Activated CD4-positive, alpha-beta memory T cell treated with anti-CD3 and anti-CD28 coated beads for 36 hours (primary cell): ENCODE results near the gene TNFRSF12A. TPM values are rescaled to one million over a fixed set of nuclear protein-coding genes. Genes with fewer than 3 reads are reported as not detected.

Experiments
- CTCF ChIA-PET: fragments of 350-600 bp; sonication (Branson Sonifier 250); formaldehyde crosslinking; loops from one replicate; lab custom pipeline; 2021; ENCODE audit warnings: antibody characterized with exemption, inconsistent platforms; lab: Charles Lee
- POLR2A ChIA-PET: fragments of 350-600 bp; sonication (Branson Sonifier 250); formaldehyde crosslinking; loops from one replicate; lab custom pipeline; 2021; ENCODE audit warnings: antibody characterized with exemption; lab: Charles Lee
- DNase-seq: peaks from one replicate; pipeline ENCODE4 v3.0.0-alpha.2; 2020
- H3K27ac Mint-ChIP-seq: one replicate; pipeline ENCODE4 v1.8.0; 2021; ENCODE audit warnings: mixed read lengths
- H3K27me3 Mint-ChIP-seq: one replicate; pipeline ENCODE4 v1.8.0; 2021; ENCODE audit warnings: mixed read lengths
- H3K36me3 Mint-ChIP-seq: one replicate; pipeline ENCODE4 v1.8.0; 2021; ENCODE audit warnings: mixed read lengths
- H3K4me1 Mint-ChIP-seq: one replicate; pipeline ENCODE4 v1.8.0; 2021; ENCODE audit warnings: low read depth, mixed read lengths
- H3K4me3 Mint-ChIP-seq: one replicate; pipeline ENCODE4 v1.8.0; 2021; ENCODE audit warnings: mild to moderate bottlenecking, mixed read lengths
- H3K9me3 Mint-ChIP-seq: one replicate; pipeline ENCODE4 v1.8.0; 2021; ENCODE audit warnings: mixed read lengths
- intact Hi-C: fragments of 100-400 bp; cut with micrococcal nuclease; formaldehyde crosslinking; loops from one replicate; pipeline ENCODE4 v1.15.1; 2023
- total RNA-seq, 2 experiments: library from RNA; stranded (reverse); gene quantifications; one replicate each; pipeline ENCODE4 v1.2.3, GENCODE V29; 2021

The TNFRSF12A gene
- total RNA-seq, 2 experiments from 2014 or later, result 6.5 to 8.6 TPM

- peaks cover 9% of the 10 kb centered on the region for H3K36me3 Mint-ChIP-seq
- H3K27me3 Mint-ChIP-seq, result peaks cover 32% of the 10 kb centered on the region
- H3K27ac Mint-ChIP-seq, result no peak overlapping the region
- peak; percentile 73 for DNase-seq
- H3K9me3 Mint-ChIP-seq, result no peaks in the 10 kb centered on the region
- ChIA-PET POLR2A (interaction anchor here (2.8 kb wide), 1 partner anchor 9 kb away, joined by 11 read pairs; the partner anchor contains the start of gene TNFRSF12A), CTCF (interaction anchor here (1.0 to 17.0 kb wide), 16 partner anchors 9 to 138 kb away, joined by 3 to 412 read pairs (median 22); partner anchors contain the start of genes BICDL2, CLDN6, CLDN9 and HCFC1R1)
- peaks cover 16% of the 10 kb centered on the region for H3K4me1 Mint-ChIP-seq
- H3K4me3 Mint-ChIP-seq, result peak overlapping the region; percentile 51
- intact Hi-C loops, result loop anchor here (2.0 kb wide), 1 partner anchor 27 kb away; no protein-coding TSS in a partner anchor
Measured at GRCh38 chr16:3029491-3030221, 9.5 kb downstream of the TNFRSF12A start.

- peaks cover 16% of the 10 kb centered on the region for H3K4me1 Mint-ChIP-seq
- intact Hi-C loops, result no loop called here
- peak overlapping the region; percentile 51 for H3K4me3 Mint-ChIP-seq
- POLR2A ChIA-PET, result interaction anchor here (1.2 to 2.8 kb wide), 3 partner anchors 8 to 104 kb away, joined by 4 to 11 read pairs (median 5); partner anchors contain the start of genes TNFRSF12A and ZNF213
- no peak for DNase-seq
- H3K27ac Mint-ChIP-seq, result no peak overlapping the region
- peaks cover 36% of the 10 kb centered on the region for H3K27me3 Mint-ChIP-seq
- H3K36me3 Mint-ChIP-seq, result peaks cover 9% of the 10 kb centered on the region
- H3K9me3 Mint-ChIP-seq, result no peaks in the 10 kb centered on the region
- CTCF ChIA-PET, result interaction anchor here (1.0 to 17.0 kb wide), 19 partner anchors 8 to 348 kb away, joined by 3 to 412 read pairs (median 15); partner anchors contain the start of genes BICDL2, CLDN6, CLDN9 and HCFC1R1
Measured at GRCh38 chr16:3030222-3031212, 10.3 kb downstream of the TNFRSF12A start.

GRCh38 chr16:3032624-3033023, 12.5 kb downstream of the TNFRSF12A start:
- Mint-ChIP-seq H3K9me3 (no peaks in the 10 kb centered on the region), H3K36me3 (no peaks in the 10 kb centered on the region), H3K4me3 (no peak overlapping the region), H3K27ac (no peak overlapping the region), H3K27me3 (peaks cover 46% of the 10 kb centered on the region), H3K4me1 (peaks cover 25% of the 10 kb centered on the region)
- POLR2A ChIA-PET, result no interaction called here
- intact Hi-C loops, result no loop called here
- CTCF ChIA-PET, result interaction anchor here (0.8 to 17.0 kb wide), 12 partner anchors 8 to 135 kb away, joined by 3 to 412 read pairs (median 8); partner anchors contain the start of genes CLDN9 and ZNF213
- no peak for DNase-seq

- ChIA-PET CTCF (interaction anchor here (0.6 to 11.0 kb wide), 7 partner anchors 10 to 250 kb away, joined by 3 to 200 read pairs (median 3); partner anchors contain the start of genes HCFC1R1, THOC6 and ZNF213), POLR2A (interaction anchor here (1.0 kb wide), 1 partner anchor 23 kb away, joined by 3 read pairs; no protein-coding TSS in a partner anchor)
- Mint-ChIP-seq H3K9me3 (no peaks in the 10 kb centered on the region), H3K27ac (no peak overlapping the region), H3K27me3 (peaks cover 55% of the 10 kb centered on the region), H3K36me3 (no peaks in the 10 kb centered on the region), H3K4me1 (peaks cover 14% of the 10 kb centered on the region), H3K4me3 (no peak overlapping the region)
- DNase-seq, result no peak
- intact Hi-C loops, result no loop called here
Measured at GRCh38 chr16:3035289-3035971, 15.3 kb downstream of the TNFRSF12A start.

- intact Hi-C loops, result no loop called here
- peaks cover 55% of the 10 kb centered on the region for H3K27me3 Mint-ChIP-seq
- H3K36me3 Mint-ChIP-seq, result no peaks in the 10 kb centered on the region
- DNase-seq, result no peak
- H3K4me1 Mint-ChIP-seq, result peaks cover 14% of the 10 kb centered on the region
- POLR2A ChIA-PET, result no interaction called here
- H3K27ac Mint-ChIP-seq, result no peak overlapping the region
- H3K4me3 Mint-ChIP-seq, result no peak overlapping the region
- CTCF ChIA-PET, result interaction anchor here (0.6 to 9.2 kb wide), 4 partner anchors 12 to 66 kb away, joined by 3 to 92 read pairs (median 4); partner anchors contain the start of genes HCFC1R1 and THOC6
- no peaks in the 10 kb centered on the region for H3K9me3 Mint-ChIP-seq
Measured at GRCh38 chr16:3035972-3036725, 16.0 kb downstream of the TNFRSF12A start.

GRCh38 chr16:3036726-3037315, 16.7 kb downstream of the TNFRSF12A start, which contains the start of gene BICDL2:
TSS of gene BICDL2 (minus strand) at chr16:3036944. CDS start at chr16:3035496, 1,448 bp downstream.
- intact Hi-C loops, result no loop called here
- no peaks in the 10 kb centered on the region for H3K36me3 Mint-ChIP-seq
- H3K9me3 Mint-ChIP-seq, result no peaks in the 10 kb centered on the region
- no peak within 1 kb of the TSS for H3K4me3 Mint-ChIP-seq
- ChIA-PET POLR2A (no interaction called here), CTCF (interaction anchor here (3.5 kb wide), 1 partner anchor 8 kb away, joined by 32 read pairs; no protein-coding TSS in a partner anchor)
- H3K4me1 Mint-ChIP-seq, result peaks cover 14% of the 10 kb centered on the region
- no peak within 1 kb of the TSS for H3K27ac Mint-ChIP-seq
- no peak for DNase-seq
- peaks cover 56% of the 10 kb centered on the region for H3K27me3 Mint-ChIP-seq

- H3K4me3 Mint-ChIP-seq, result no peak overlapping the region
- H3K27ac Mint-ChIP-seq, result no peak overlapping the region
- peaks cover 14% of the 10 kb centered on the region for H3K4me1 Mint-ChIP-seq
- POLR2A ChIA-PET, result interaction anchor here (1.7 kb wide), 1 partner anchor 27 kb away, joined by 4 read pairs; the partner anchor contains the start of gene IL32
- CTCF ChIA-PET, result interaction anchor here (0.7 to 3.5 kb wide), 2 partner anchors 9 to 93 kb away, joined by 3 to 32 read pairs; no protein-coding TSS in a partner anchor
- H3K36me3 Mint-ChIP-seq, result no peaks in the 10 kb centered on the region
- H3K9me3 Mint-ChIP-seq, result no peaks in the 10 kb centered on the region
- intact Hi-C loops, result no loop called here
- H3K27me3 Mint-ChIP-seq, result peaks cover 51% of the 10 kb centered on the region
- DNase-seq, result no peak
Measured at GRCh38 chr16:3038256-3038655, 18.1 kb downstream of the TNFRSF12A start.

- H3K4me3 Mint-ChIP-seq, result no peak overlapping the region
- H3K4me1 Mint-ChIP-seq, result peaks cover 14% of the 10 kb centered on the region
- no peaks in the 10 kb centered on the region for H3K36me3 Mint-ChIP-seq
- intact Hi-C loops, result no loop called here
- H3K9me3 Mint-ChIP-seq, result no peaks in the 10 kb centered on the region
- no peak overlapping the region for H3K27ac Mint-ChIP-seq
- peaks cover 52% of the 10 kb centered on the region for H3K27me3 Mint-ChIP-seq
- no peak for DNase-seq
- CTCF ChIA-PET, result interaction anchor here (2.8 to 3.5 kb wide), 2 partner anchors 10 to 20 kb away, joined by 16 to 32 read pairs; no protein-coding TSS in a partner anchor
- POLR2A ChIA-PET, result interaction anchor here (0.5 to 1.7 kb wide), 3 partner anchors 13 to 107 kb away, joined by 3 to 4 read pairs (median 3); partner anchors contain the start of gene IL32
Measured at GRCh38 chr16:3038896-3039295, 18.7 kb downstream of the TNFRSF12A start.

- intact Hi-C loops, result no loop called here
- H3K9me3 Mint-ChIP-seq, result no peaks in the 10 kb centered on the region
- CTCF ChIA-PET, result interaction anchor here (0.9 to 3.7 kb wide), 4 partner anchors 12 to 87 kb away, joined by 3 to 60 read pairs (median 9); no protein-coding TSS in a partner anchor
Measured at GRCh38 chr16:3042376-3042775, 22.2 kb downstream of the TNFRSF12A start.

GRCh38 chr16:3044708-3045107, 24.5 kb downstream of the TNFRSF12A start:
- ChIA-PET CTCF (interaction anchor here (2.2 kb wide), 1 partner anchor 13 kb away, joined by 16 read pairs; no protein-coding TSS in a partner anchor), POLR2A (no interaction called here)
- Mint-ChIP-seq H3K27me3 (peaks cover 33% of the 10 kb centered on the region), H3K36me3 (no peaks in the 10 kb centered on the region), H3K27ac (no peak overlapping the region), H3K9me3 (no peaks in the 10 kb centered on the region), H3K4me3 (peak overlapping the region; percentile 68), H3K4me1 (peaks cover 15% of the 10 kb centered on the region)
- DNase-seq, result no peak
- intact Hi-C loops, result no loop called here

More at GRCh38 chr16:3042376-3042775, 22.2 kb downstream of the TNFRSF12A start:
- no peaks in the 10 kb centered on the region for H3K36me3 Mint-ChIP-seq
- POLR2A ChIA-PET, result no interaction called here
- peaks cover 50% of the 10 kb centered on the region for H3K27me3 Mint-ChIP-seq
- no peak overlapping the region for H3K4me3 Mint-ChIP-seq
- peaks cover 13% of the 10 kb centered on the region for H3K4me1 Mint-ChIP-seq
- H3K27ac Mint-ChIP-seq, result no peak overlapping the region
- DNase-seq, result no peak
